Left ventricle myocardium inferior (tissue), 1 donor: ENCODE measurements around the gene CALU. TPM values are rescaled to one million over a fixed set of nuclear protein-coding genes. Genes with fewer than 3 reads are reported as not detected.

Experiments used
- DNase-seq: peaks from one replicate; pipeline ENCODE4 v3.0.0-alpha.2; 2020
- H3K27ac ChIP-seq: fragments of 200-600 bp; replicated peaks from 2 replicates; pipeline ENCODE4 v1.8.0; 2021
- H3K27me3 ChIP-seq: fragments of 200-600 bp; 2 replicates; pipeline ENCODE4 v1.8.0; 2021; ENCODE audit warnings: low read depth
- H3K36me3 ChIP-seq: fragments of 200-600 bp; 2 replicates; pipeline ENCODE4 v1.8.0; 2021
- H3K4me1 ChIP-seq: fragments of 200-600 bp; 2 replicates; pipeline ENCODE4 v1.8.0; 2021
- H3K4me3 ChIP-seq: fragments of 200-600 bp; 2 replicates; pipeline ENCODE4 v1.8.0; 2021; ENCODE audit warnings: mild to moderate bottlenecking, moderate library complexity
- H3K9me3 ChIP-seq: fragments of 200-600 bp; replicated peaks from 2 replicates; pipeline ENCODE4 v1.8.0; 2021
- CTCF ChIP-seq: fragments of 200-600 bp; IDR thresholded peaks from 2 replicates; pipeline ENCODE4 v1.8.0; 2021; ENCODE audit warnings: antibody characterized with exemption, mild to moderate bottlenecking, borderline replicate concordance
- intact Hi-C: fragments of 100-400 bp; cut with micrococcal nuclease; formaldehyde crosslinking; loops from one replicate; pipeline ENCODE4 v1.11.0; 2022
- total RNA-seq: library from RNA; stranded (reverse); fragmentation: NEBNext Ultra II Directional; extraction: Animal tissue kit (Norgen Biotek cat#: 25700); gene quantifications from one replicate; pipeline ENCODE4 v1.2.1, GENCODE V29; 2021
- donor health status: DM: no; HTN: yes; CAD: no; lungs with severe emphysema.

The CALU gene
- total RNA-seq, 1 donor from 2014 or later: 236 TPM

GRCh38 chr7:128726059-128726736 lies 13.0 kb upstream of the CALU start:
- intact Hi-C loops: no loop called here

DNA sequence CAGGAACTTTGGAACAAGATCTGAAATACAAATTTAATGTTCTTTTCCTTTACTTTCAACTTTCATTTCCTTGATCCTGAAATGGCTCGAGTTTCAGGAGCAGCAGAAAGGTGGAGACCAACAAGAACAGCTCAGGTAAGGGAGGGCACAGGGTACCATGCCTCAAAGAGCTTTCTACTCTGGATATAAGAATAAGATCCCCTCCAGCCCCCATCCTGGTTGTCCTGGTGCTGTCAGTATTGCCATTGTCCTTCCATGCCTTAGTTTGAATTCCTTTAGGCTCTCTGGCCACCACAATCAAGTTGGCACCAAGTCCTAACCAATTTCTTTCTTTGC lies 12.5 kb upstream of the CALU start:
- no peaks in the 10 kb centered on the region for H3K4me1 ChIP-seq
- H3K36me3 ChIP-seq: no peaks in the 10 kb centered on the region
- intact Hi-C loops: no loop called here
- TF ChIP-seq CTCF: no peak
- no peak for DNase-seq
- no peak overlapping the region for H3K4me3 ChIP-seq
- no peak overlapping the region for H3K27ac ChIP-seq
- H3K9me3 ChIP-seq: no peaks in the 10 kb centered on the region
- peaks cover 1% of the 10 kb centered on the region for H3K27me3 ChIP-seq

More at GRCh38 chr7:128726059-128726736, 13.0 kb upstream of the CALU start:
- no peak overlapping the region for H3K4me3 ChIP-seq
- H3K27me3 ChIP-seq: no peaks in the 10 kb centered on the region
- no peaks in the 10 kb centered on the region for H3K36me3 ChIP-seq
- no peaks in the 10 kb centered on the region for H3K4me1 ChIP-seq
- H3K27ac ChIP-seq: no peak overlapping the region
- TF ChIP-seq CTCF: no peak
- no peak for DNase-seq
- H3K9me3 ChIP-seq: no peaks in the 10 kb centered on the region

DNA sequence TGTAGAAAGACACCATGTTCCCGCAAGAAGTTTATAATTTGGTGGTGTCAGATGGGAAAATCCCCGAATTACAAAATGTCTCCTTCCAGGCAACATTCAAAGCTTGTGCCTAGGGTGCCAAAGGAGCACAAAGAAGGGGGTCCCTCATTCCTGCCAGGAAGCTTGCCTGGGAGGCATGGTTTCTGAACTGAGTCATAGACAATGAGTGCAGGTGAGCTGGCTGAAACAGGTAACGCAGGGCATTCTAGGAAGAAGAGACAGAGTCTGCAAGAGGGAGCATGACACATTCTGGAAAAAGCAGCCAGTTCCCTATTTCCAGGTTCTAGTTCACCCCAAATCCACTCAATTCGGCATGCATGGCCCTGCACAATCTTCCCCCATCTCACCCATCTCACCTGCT lies 11.9 kb upstream of the CALU start:
- no peak overlapping the region for H3K4me3 ChIP-seq
- no peaks in the 10 kb centered on the region for H3K9me3 ChIP-seq
- intact Hi-C loops: no loop called here
- DNase-seq: no peak
- H3K4me1 ChIP-seq: no peaks in the 10 kb centered on the region
- no peak overlapping the region for H3K27ac ChIP-seq
- H3K27me3 ChIP-seq: peaks cover 7% of the 10 kb centered on the region
- no peaks in the 10 kb centered on the region for H3K36me3 ChIP-seq
- no peak for TF ChIP-seq CTCF

- DNase-seq: no peak
- H3K36me3 ChIP-seq: no peaks in the 10 kb centered on the region
- H3K4me3 ChIP-seq: no peak overlapping the region
- intact Hi-C loops: no loop called here
- no peaks in the 10 kb centered on the region for H3K9me3 ChIP-seq
- TF ChIP-seq CTCF: no peak
- peaks cover 7% of the 10 kb centered on the region for H3K27me3 ChIP-seq
- no peaks in the 10 kb centered on the region for H3K4me1 ChIP-seq
- no peak overlapping the region for H3K27ac ChIP-seq
Measured at GRCh38 chr7:128728598-128728997, 10.6 kb upstream of the CALU start.

DNA sequence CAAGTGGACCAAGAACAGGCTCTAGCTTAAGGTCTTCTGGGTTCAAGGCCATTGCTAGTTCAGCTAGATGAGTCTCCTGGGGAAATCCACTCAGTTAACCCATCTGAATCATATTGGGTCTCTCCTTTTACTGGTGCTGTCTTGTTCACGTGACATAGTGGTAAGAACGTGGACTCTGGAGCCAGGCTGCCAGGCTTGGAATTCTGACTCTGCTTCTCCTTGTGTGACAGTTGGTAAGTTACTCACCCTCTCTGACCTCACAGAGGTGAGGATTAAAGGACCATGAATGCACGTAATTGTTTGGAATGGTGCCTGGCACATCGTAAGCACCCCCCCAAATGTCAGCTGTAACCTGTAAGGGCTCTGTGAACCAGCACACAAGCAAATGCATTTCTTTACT lies 9.7 kb upstream of the CALU start:
- intact Hi-C loops: no loop called here
- Histone ChIP-seq H3K27ac (no peak overlapping the region), H3K27me3 (peaks cover 7% of the 10 kb centered on the region), H3K4me3 (no peak overlapping the region), H3K4me1 (no peaks in the 10 kb centered on the region), H3K9me3 (no peaks in the 10 kb centered on the region), H3K36me3 (no peaks in the 10 kb centered on the region)
- DNase-seq: no peak
- no peak for TF ChIP-seq CTCF
